A549 (cell line): Measurements from ENCODE around the gene KRT35. TPM values are rescaled to one million over a fixed set of nuclear protein-coding genes. Genes with fewer than 3 reads are reported as not detected.
A peak's percentile ranks its signal among the peaks of the same experiment; 100 is the strongest.

Experiments used
- ATAC-seq, 2 experiments: fragments of 200-7000 bp in 1 of 2; fragments of >200 bp in 1 of 2; cut with Nextera tagmentation in 1 of 2; cut with Tn5 transposase in 1 of 2; 3 replicates each; pipeline versions ENCODE4 v1.8.0 to v1.9.1; 2018 to 2020; ENCODE audit warnings: mild to moderate bottlenecking in 1 of 2, moderate library complexity in 1 of 2
- CTCF ChIA-PET: fragments of 300-600 bp; sonication (Branson Sonifier 250); formaldehyde crosslinking; extraction: SDS; loops from one replicate; lab custom pipeline; 2021; ENCODE audit warnings: antibody characterized with exemption, inconsistent platforms; lab: Yijun Ruan, JAX
- POLR2A ChIA-PET: fragments of 350-600 bp; formaldehyde crosslinking; extraction: SDS; loops from one replicate; lab custom pipeline; 2021; ENCODE audit warnings: antibody characterized with exemption, inconsistent platforms; lab: Yijun Ruan, JAX
- DNase-seq, 2 experiments: peaks; one replicate each; pipeline versions ENCODE4 v3.0.0 to v3.0.0-alpha.2; 2011 to 2016; ENCODE audit warnings: low read depth in 1 of 2, low spot score in 1 of 2
- FAIRE-seq: peaks from 2 replicates; lab custom pipeline; 2011; peaks lifted over from hg19 to GRCh38; lab: Jason Lieb, UNC
- H3K27ac ChIP-seq, 2 experiments: fragments of >200 bp; sonication (Bioruptor Twin); formaldehyde crosslinking; 3 replicates each; pipeline ENCODE4 v1.5.1; 2016 to 2017
- H3K4me1 ChIP-seq: fragments of >200 bp; sonication (Bioruptor Twin); formaldehyde crosslinking; 3 replicates; pipeline ENCODE4 v1.6.1; 2016
- H3K4me2 ChIP-seq: fragments of >200 bp; sonication (Bioruptor Twin); formaldehyde crosslinking; 3 replicates; pipeline ENCODE4 v1.6.1; 2016
- H3K4me3 ChIP-seq: fragments of >200 bp; sonication (Bioruptor Twin); formaldehyde crosslinking; 3 replicates; pipeline ENCODE4 v1.5.1; 2016
- H3K9me3 ChIP-seq: fragments of >200 bp; sonication (Bioruptor Twin); formaldehyde crosslinking; 3 replicates; pipeline ENCODE4 v1.6.1; 2016
- ATOH8 ChIP-seq: fragments of 250-450 bp; sonication (Bioruptor Pico); IDR thresholded peaks from 2 replicates; pipeline ENCODE4 v1.5.0; 2020; ENCODE audit warnings: low read depth, mild to moderate bottlenecking, moderate library complexity
- BHLHE40 ChIP-seq: IDR thresholded peaks from 2 replicates; pipeline ENCODE4 v1.6.1; 2012; ENCODE audit warnings: low read depth, low read length, inconsistent platforms
- CBX8 ChIP-seq: fragments of 200-600 bp; sonication (generic); IDR thresholded peaks from 2 replicates; pipeline ENCODE4 v1.6.1; 2016
- EHF ChIP-seq: fragments of 250-450 bp; sonication (Bioruptor Pico); IDR thresholded peaks from 2 replicates; pipeline ENCODE4 v1.5.0; 2020; ENCODE audit warnings: mild to moderate bottlenecking
- EHMT2 ChIP-seq: fragments of 200-600 bp; sonication (generic); IDR thresholded peaks from 2 replicates; pipeline ENCODE4 v1.6.1; 2016; ENCODE audit warnings: antibody characterized with exemption, low read depth, mild to moderate bottlenecking, moderate library complexity
- ELK1 ChIP-seq: fragments of 150-350 bp; IDR thresholded peaks from 2 replicates; pipeline ENCODE4 v1.6.1; 2014; ENCODE audit warnings: low read depth, mild to moderate bottlenecking, low read length
- GATA3 ChIP-seq: IDR thresholded peaks from 2 replicates; pipeline ENCODE4 v1.6.1; 2012; ENCODE audit warnings: borderline replicate concordance
- HEYL ChIP-seq: fragments of 250-450 bp; sonication (Bioruptor Pico); IDR thresholded peaks from 2 replicates; pipeline ENCODE4 v1.8.0; 2021; ENCODE audit warnings: mild to moderate bottlenecking, moderate library complexity
- JUNB ChIP-seq: fragments of >200 bp; sonication (Bioruptor Twin); formaldehyde crosslinking; IDR thresholded peaks from 2 replicates; pipeline ENCODE4 v1.6.1; 2016
- KDM1A ChIP-seq: fragments of 200-600 bp; sonication (generic); IDR thresholded peaks from 2 replicates; pipeline ENCODE4 v1.6.1; 2016; ENCODE audit warnings: low read depth, mild to moderate bottlenecking
- KDM5A ChIP-seq: fragments of 200-600 bp; sonication (generic); IDR thresholded peaks from 2 replicates; pipeline ENCODE4 v1.6.1; 2016; ENCODE audit warnings: antibody characterized with exemption, mild to moderate bottlenecking
- MAFK ChIP-seq: fragments of 450-650 bp; IDR thresholded peaks from 2 replicates; pipeline ENCODE4 v1.6.1; 2014; ENCODE audit not compliant: partially characterized antibody
- MYC ChIP-seq: IDR thresholded peaks from 2 replicates; pipeline ENCODE4 v1.6.1; 2012; ENCODE audit warnings: mild to moderate bottlenecking, inconsistent platforms, low read length, improper control_type of control experiment, borderline replicate concordance
- PBX3 ChIP-seq: IDR thresholded peaks from 2 replicates; pipeline ENCODE4 v1.6.1; 2012
- PHF8 ChIP-seq: fragments of 200-600 bp; sonication (generic); IDR thresholded peaks from 2 replicates; pipeline ENCODE4 v1.6.1; 2016; ENCODE audit warnings: low read depth, mild to moderate bottlenecking, antibody characterized with exemption, moderate library complexity, borderline replicate concordance
- RAD21 ChIP-seq, 2 experiments: fragments of >200 bp in 1 of 2; sonication (Bioruptor Twin) in 1 of 2; formaldehyde crosslinking in 1 of 2; IDR thresholded peaks in 1 of 2; conservative IDR thresholded peaks in 1 of 2; 2 replicates in 1 of 2; 3 replicates in 1 of 2; pipeline ENCODE4 v1.6.1; 2012 to 2018; ENCODE audit warnings: inconsistent platforms in 1 of 2
- RARB ChIP-seq: fragments of 250-450 bp; sonication (Bioruptor Pico); IDR thresholded peaks from 2 replicates; pipeline ENCODE4 v1.8.0; 2021; ENCODE audit warnings: mild to moderate bottlenecking, moderate library complexity
- RCOR1 ChIP-seq: fragments of 150-350 bp; IDR thresholded peaks from 2 replicates; pipeline ENCODE4 v1.6.1; 2014; ENCODE audit warnings: antibody characterized with exemption, low read length, low read depth
- RFX5 ChIP-seq: fragments of 450-650 bp; IDR thresholded peaks from 2 replicates; pipeline ENCODE4 v1.7.1; 2014; ENCODE audit warnings: antibody characterized with exemption, mild to moderate bottlenecking, moderate library complexity
- RNF2 ChIP-seq: fragments of 200-600 bp; sonication (generic); IDR thresholded peaks from 2 replicates; pipeline ENCODE4 v1.6.1; 2016; ENCODE audit warnings: low read depth, mild to moderate bottlenecking, antibody characterized with exemption, moderate library complexity, borderline replicate concordance
- SMC3 ChIP-seq: fragments of >200 bp; sonication (Bioruptor Twin); formaldehyde crosslinking; IDR thresholded peaks from 3 replicates; pipeline ENCODE4 v1.6.1; 2018; ENCODE audit warnings: inconsistent platforms
- TFCP2L1 ChIP-seq: fragments of 250-450 bp; sonication (Bioruptor Pico); IDR thresholded peaks from 2 replicates; pipeline ENCODE4 v1.5.0; 2021; ENCODE audit warnings: mild to moderate bottlenecking
- ZFP36 ChIP-seq: fragments of 450-650 bp; IDR thresholded peaks from 2 replicates; pipeline ENCODE4 v1.6.1; 2014; ENCODE audit warnings: borderline replicate concordance; ENCODE audit not compliant: partially characterized antibody
- WGBS: methylation state at CpG from one replicate; pipeline ENCODE4 v1.1.6; 2017; ENCODE audit errors: missing lambda C conversion rate; 5-methylcytosine and 5-hydroxymethylcytosine counted together
- polyA plus RNA-seq, 4 experiments: library from polyadenylated mRNA; depleted of rRNA in 3 of 4; stranded (reverse); fragments of >200 nt; fragmentation: RNase III in 1 of 4; extraction: RNeasy Plus Mini Kit Qiagen cat#74134 plus additional on column Dnase treatment in 1 of 4; gene quantifications; 2 replicates in 3 of 4; 3 replicates in 1 of 4; pipeline ENCODE4 v1.2.3, GENCODE V29; 2011 to 2017
- TF ChIP-seq, protein P1 (sequence below): fragments of 450-650 bp; IDR thresholded peaks from 2 replicates; pipeline ENCODE4 v1.6.1; 2014; ENCODE audit warnings: antibody characterized with exemption
- TF ChIP-seq, protein P2 (sequence below): fragments of 200-600 bp; sonication (generic); IDR thresholded peaks from 2 replicates; pipeline ENCODE4 v1.6.1; 2016; ENCODE audit warnings: antibody characterized with exemption, mild to moderate bottlenecking, moderate library complexity
- TF ChIP-seq, protein P3 (sequence below): fragments of >200 bp; sonication (Bioruptor Twin); formaldehyde crosslinking; IDR thresholded peaks from 2 replicates; pipeline ENCODE4 v1.6.1; 2016
- TF ChIP-seq, protein P4 (sequence below): IDR thresholded peaks from 2 replicates; pipeline ENCODE4 v1.6.1; 2012

KRT35 gene
- polyA plus RNA-seq, 2 of the 4 experiments (the other 2 are of a cell fraction): not detected

GRCh38 chr17:41523225-41523593 is 42.3 kb upstream of the KRT35 start:
- H3K27ac ChIP-seq: peak overlapping the region in 1 of 2 experiments; percentile 48; a peak in 1 of 6 replicates
- TF ChIP-seq KDM5A: no peak
- TF ChIP-seq HEYL (CRISPR knock-in tag): no peak
- TF ChIP-seq BHLHE40: no peak
- TF ChIP-seq SMC3: no peak
- no peak for TF ChIP-seq RFX5
- no peak for TF ChIP-seq RARB (CRISPR knock-in tag)
- TF ChIP-seq, protein P1, sequence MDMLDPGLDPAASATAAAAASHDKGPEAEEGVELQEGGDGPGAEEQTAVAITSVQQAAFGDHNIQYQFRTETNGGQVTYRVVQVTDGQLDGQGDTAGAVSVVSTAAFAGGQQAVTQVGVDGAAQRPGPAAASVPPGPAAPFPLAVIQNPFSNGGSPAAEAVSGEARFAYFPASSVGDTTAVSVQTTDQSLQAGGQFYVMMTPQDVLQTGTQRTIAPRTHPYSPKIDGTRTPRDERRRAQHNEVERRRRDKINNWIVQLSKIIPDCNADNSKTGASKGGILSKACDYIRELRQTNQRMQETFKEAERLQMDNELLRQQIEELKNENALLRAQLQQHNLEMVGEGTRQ: no peak
- no peak for TF ChIP-seq RNF2
- TF ChIP-seq TFCP2L1 (CRISPR knock-in tag): no peak
- TF ChIP-seq PBX3: no peak
- TF ChIP-seq RCOR1: no peak
- TF ChIP-seq ATOH8 (CRISPR knock-in tag): no peak
- no peak for TF ChIP-seq PHF8
- TF ChIP-seq JUNB: no peak
- no peak for TF ChIP-seq GATA3
- TF ChIP-seq, protein P2, sequence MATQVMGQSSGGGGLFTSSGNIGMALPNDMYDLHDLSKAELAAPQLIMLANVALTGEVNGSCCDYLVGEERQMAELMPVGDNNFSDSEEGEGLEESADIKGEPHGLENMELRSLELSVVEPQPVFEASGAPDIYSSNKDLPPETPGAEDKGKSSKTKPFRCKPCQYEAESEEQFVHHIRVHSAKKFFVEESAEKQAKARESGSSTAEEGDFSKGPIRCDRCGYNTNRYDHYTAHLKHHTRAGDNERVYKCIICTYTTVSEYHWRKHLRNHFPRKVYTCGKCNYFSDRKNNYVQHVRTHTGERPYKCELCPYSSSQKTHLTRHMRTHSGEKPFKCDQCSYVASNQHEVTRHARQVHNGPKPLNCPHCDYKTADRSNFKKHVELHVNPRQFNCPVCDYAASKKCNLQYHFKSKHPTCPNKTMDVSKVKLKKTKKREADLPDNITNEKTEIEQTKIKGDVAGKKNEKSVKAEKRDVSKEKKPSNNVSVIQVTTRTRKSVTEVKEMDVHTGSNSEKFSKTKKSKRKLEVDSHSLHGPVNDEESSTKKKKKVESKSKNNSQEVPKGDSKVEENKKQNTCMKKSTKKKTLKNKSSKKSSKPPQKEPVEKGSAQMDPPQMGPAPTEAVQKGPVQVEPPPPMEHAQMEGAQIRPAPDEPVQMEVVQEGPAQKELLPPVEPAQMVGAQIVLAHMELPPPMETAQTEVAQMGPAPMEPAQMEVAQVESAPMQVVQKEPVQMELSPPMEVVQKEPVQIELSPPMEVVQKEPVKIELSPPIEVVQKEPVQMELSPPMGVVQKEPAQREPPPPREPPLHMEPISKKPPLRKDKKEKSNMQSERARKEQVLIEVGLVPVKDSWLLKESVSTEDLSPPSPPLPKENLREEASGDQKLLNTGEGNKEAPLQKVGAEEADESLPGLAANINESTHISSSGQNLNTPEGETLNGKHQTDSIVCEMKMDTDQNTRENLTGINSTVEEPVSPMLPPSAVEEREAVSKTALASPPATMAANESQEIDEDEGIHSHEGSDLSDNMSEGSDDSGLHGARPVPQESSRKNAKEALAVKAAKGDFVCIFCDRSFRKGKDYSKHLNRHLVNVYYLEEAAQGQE: no peak
- TF ChIP-seq RAD21 (conservative IDR thresholded peaks at IDR 0.05 in 1 of 2, IDR thresholded peaks at IDR 0.05 in 1 of 2): no peak
- peaks cover 30% of the 10 kb centered on the region for H3K4me1 ChIP-seq
- H3K9me3 ChIP-seq: no peaks in the 10 kb centered on the region
- no peak overlapping the region for H3K4me3 ChIP-seq
- FAIRE-seq (no peak), ATAC-seq (no peak), DNase-seq (no peak)
- CTCF ChIA-PET: interaction anchor here (0.7 to 3.6 kb wide), 3 partner anchors 25 to 140 kb away, joined by 4 to 35 read pairs (median 11); no protein-coding TSS in a partner anchor
- POLR2A ChIA-PET: no interaction called here
- H3K4me2 ChIP-seq: no peak overlapping the region
- WGBS: 92% methylated on average over 4 of the region's 4 CpGs

DNA sequence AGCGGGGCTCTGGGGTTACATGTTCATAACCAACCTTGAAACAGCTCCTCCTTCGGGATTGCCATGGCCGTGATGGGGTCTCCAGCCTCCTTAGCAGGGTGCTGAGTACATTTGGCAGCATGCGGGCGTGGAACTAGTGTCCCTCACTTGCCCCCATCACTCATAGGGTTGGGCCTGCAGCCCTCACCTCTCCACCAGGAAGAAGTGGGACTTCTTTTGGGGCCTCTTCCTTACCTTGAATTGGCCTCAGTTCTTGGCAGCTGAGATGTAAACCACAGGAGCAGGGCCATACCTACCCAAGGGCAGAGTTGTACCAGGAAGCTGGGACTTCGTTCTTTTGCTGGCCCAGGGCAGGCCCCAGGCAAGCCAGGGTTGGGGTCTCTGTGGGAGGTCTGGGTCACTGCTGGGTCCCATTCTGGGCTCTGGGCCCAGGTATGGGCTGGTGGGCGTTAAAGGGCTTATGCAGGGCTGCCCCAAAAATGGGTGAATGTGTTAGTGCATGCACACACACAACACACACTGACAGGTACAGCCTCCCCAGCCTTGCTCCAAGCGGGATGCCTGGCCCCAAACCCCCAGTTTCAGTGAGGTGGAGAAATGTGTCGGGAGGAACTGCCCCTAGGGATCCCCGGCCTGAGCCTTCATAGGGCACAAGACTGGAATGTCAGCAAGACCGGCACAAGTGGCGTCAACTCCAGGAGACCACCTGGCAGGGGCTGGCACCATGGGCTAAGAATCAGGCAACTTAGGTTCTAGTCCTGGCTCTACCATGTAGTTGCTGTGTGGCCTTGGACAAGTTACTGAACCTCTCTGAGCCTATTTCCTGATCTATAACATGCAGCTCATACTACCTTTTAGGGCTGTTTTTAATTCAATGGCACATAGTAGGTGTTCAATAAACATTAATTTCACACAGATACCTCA is 41.6 kb upstream of the KRT35 start:
- Histone ChIP-seq H3K9me3 (no peaks in the 10 kb centered on the region), H3K4me2 (peak overlapping the region; percentile 61), H3K27ac (peak overlapping the region; percentile 60 to 82; a peak in 5 of 6 replicates), H3K4me1 (peaks cover 29% of the 10 kb centered on the region), H3K4me3 (no peak overlapping the region)
- DNase-seq: no peak
- CTCF ChIA-PET: interaction anchor here (0.6 to 3.6 kb wide), 6 partner anchors 18 to 818 kb away, joined by 3 to 35 read pairs (median 4); no protein-coding TSS in a partner anchor
- WGBS: 85% methylated on average over 12 of the region's 12 CpGs
- no peak for FAIRE-seq
- ATAC-seq: peak in 1 of 2 experiments; percentile 6; a peak in 1 of 6 replicates
- POLR2A ChIA-PET: interaction anchor here (0.7 to 1.6 kb wide), 3 partner anchors 26 to 772 kb away, joined by 3 to 4 read pairs (median 4); partner anchors contain the start of gene EIF1
- TF ChIP-seq KDM1A: 0 out of 2 replicates have a peak, but pooled peaks have one; percentile 33
- TF ChIP-seq, protein P3, sequence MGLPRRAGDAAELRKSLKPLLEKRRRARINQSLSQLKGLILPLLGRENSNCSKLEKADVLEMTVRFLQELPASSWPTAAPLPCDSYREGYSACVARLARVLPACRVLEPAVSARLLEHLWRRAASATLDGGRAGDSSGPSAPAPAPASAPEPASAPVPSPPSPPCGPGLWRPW: no peak
- TF ChIP-seq ZFP36: peak; percentile 77
- no peak for TF ChIP-seq ELK1
- TF ChIP-seq, protein P4, sequence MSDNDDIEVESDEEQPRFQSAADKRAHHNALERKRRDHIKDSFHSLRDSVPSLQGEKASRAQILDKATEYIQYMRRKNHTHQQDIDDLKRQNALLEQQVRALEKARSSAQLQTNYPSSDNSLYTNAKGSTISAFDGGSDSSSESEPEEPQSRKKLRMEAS: no peak
- TF ChIP-seq MAFK: no peak
- no peak for TF ChIP-seq CBX8
- no peak for TF ChIP-seq MYC
- no peak for TF ChIP-seq EHMT2
- no peak for TF ChIP-seq EHF (CRISPR knock-in tag)
- no peak for TF ChIP-seq ATOH8 (CRISPR knock-in tag)
